Measurements from ENCODE around the gene DNAJB8. TPM values are rescaled to one million over a fixed set of nuclear protein-coding genes. Genes with fewer than 3 reads are reported as not detected.

DNAJB8 gene
- total and polyA plus RNA-seq, 2 donors, result not detected

- Histone ChIP-seq H3K9me3 (ENCODE audit: control insufficient read depth in 2 of 2, insufficient read depth in 1 of 2, low read length in 1 of 2) (peaks cover 0 to 1% of the 10 kb centered on the region in 2 donors), H3K36me3 (ENCODE audit: control insufficient read depth in 2 of 2, insufficient read depth in 2 of 2, low read length in 1 of 2) (no peaks in the 10 kb centered on the region), H3K4me1 (ENCODE audit: control insufficient read depth in 2 of 2, insufficient read depth in 2 of 2, low read length in 2 of 2) (peaks cover 3 to 7% of the 10 kb centered on the region in 2 donors), H3K27ac (ENCODE audit: low read depth in 1 of 2, low read length in 1 of 2) (no peak overlapping the region), H3K4me3 (ENCODE audit: low read length in 2 of 2) (no peak overlapping the region), H3K27me3 (ENCODE audit: control insufficient read depth in 2 of 2, insufficient read depth in 1 of 2, low read length in 1 of 2) (peaks cover 12 to 34% of the 10 kb centered on the region in 2 donors)
- no peak for DNase-seq (ENCODE audit: low read depth in 6 of 9, low spot score in 9 of 9)
- WGBS, result 97% methylated on average over 14 of the region's 14 CpGs
These were observed 42.1 kb downstream of the DNAJB8 start for GRCh38 chr3:128424508-128425069.

GRCh38 chr3:128423525-128424147, 43.1 kb downstream of the DNAJB8 start:
- no peak for DNase-seq (ENCODE audit: low read depth in 6 of 9, low spot score in 9 of 9)

GRCh38 chr3:128422762-128423524, 43.7 kb downstream of the DNAJB8 start:
- no peak for DNase-seq (ENCODE audit: low read depth in 6 of 9, low spot score in 9 of 9)
- Histone ChIP-seq H3K27ac (ENCODE audit: low read depth in 1 of 2, low read length in 1 of 2) (no peak overlapping the region), H3K4me1 (ENCODE audit: control insufficient read depth in 2 of 2, insufficient read depth in 2 of 2, low read length in 2 of 2) (peaks cover 3 to 7% of the 10 kb centered on the region in 2 donors), H3K4me3 (ENCODE audit: low read length in 2 of 2) (no peak overlapping the region), H3K9me3 (ENCODE audit: control insufficient read depth in 2 of 2, insufficient read depth in 1 of 2, low read length in 1 of 2) (peaks cover 0 to 1% of the 10 kb centered on the region in 2 donors), H3K27me3 (ENCODE audit: control insufficient read depth in 2 of 2, insufficient read depth in 1 of 2, low read length in 1 of 2) (peaks cover 12 to 24% of the 10 kb centered on the region in 2 donors), H3K36me3 (ENCODE audit: control insufficient read depth in 2 of 2, insufficient read depth in 2 of 2, low read length in 1 of 2) (no peaks in the 10 kb centered on the region)
- over 99% methylated on average over 3 of the region's 3 CpGs for WGBS

More at GRCh38 chr3:128423525-128424147, 43.1 kb downstream of the DNAJB8 start:
- Histone ChIP-seq H3K9me3 (ENCODE audit: control insufficient read depth in 2 of 2, insufficient read depth in 1 of 2, low read length in 1 of 2) (peaks cover 0 to 1% of the 10 kb centered on the region in 2 donors), H3K4me1 (ENCODE audit: control insufficient read depth in 2 of 2, insufficient read depth in 2 of 2, low read length in 2 of 2) (peaks cover 3 to 7% of the 10 kb centered on the region in 2 donors), H3K36me3 (ENCODE audit: control insufficient read depth in 2 of 2, insufficient read depth in 2 of 2, low read length in 1 of 2) (no peaks in the 10 kb centered on the region), H3K27me3 (ENCODE audit: control insufficient read depth in 2 of 2, insufficient read depth in 1 of 2, low read length in 1 of 2) (peaks cover 12 to 31% of the 10 kb centered on the region in 2 donors), H3K4me3 (ENCODE audit: low read length in 2 of 2) (no peak overlapping the region), H3K27ac (ENCODE audit: low read depth in 1 of 2, low read length in 1 of 2) (no peak overlapping the region)
- WGBS, result 96% methylated on average over 7 of the region's 7 CpGs

GRCh38 chr3:128421966-128422365, 44.7 kb downstream of the DNAJB8 start:
- Histone ChIP-seq H3K27ac (ENCODE audit: low read depth in 1 of 2, low read length in 1 of 2) (no peak overlapping the region), H3K4me3 (ENCODE audit: low read length in 2 of 2) (no peak overlapping the region), H3K4me1 (ENCODE audit: control insufficient read depth in 2 of 2, insufficient read depth in 2 of 2, low read length in 2 of 2) (peaks cover 3 to 7% of the 10 kb centered on the region in 2 donors), H3K36me3 (ENCODE audit: control insufficient read depth in 2 of 2, insufficient read depth in 2 of 2, low read length in 1 of 2) (no peaks in the 10 kb centered on the region), H3K27me3 (ENCODE audit: control insufficient read depth in 2 of 2, insufficient read depth in 1 of 2, low read length in 1 of 2) (peaks cover 5 to 14% of the 10 kb centered on the region in 2 donors), H3K9me3 (ENCODE audit: control insufficient read depth in 2 of 2, insufficient read depth in 1 of 2, low read length in 1 of 2) (peaks cover 0 to 1% of the 10 kb centered on the region in 2 donors)
- no peak for DNase-seq (ENCODE audit: low read depth in 6 of 9, low spot score in 9 of 9)
- 89% methylated on average over 7 of the region's 7 CpGs for WGBS

- DNase-seq (ENCODE audit: low read depth in 6 of 9, low spot score in 9 of 9), result no peak
- H3K27ac ChIP-seq (ENCODE audit: low read depth in 1 of 2, low read length in 1 of 2), result no peak overlapping the region
- H3K36me3 ChIP-seq (ENCODE audit: control insufficient read depth in 2 of 2, insufficient read depth in 2 of 2, low read length in 1 of 2), result no peaks in the 10 kb centered on the region
- no peak overlapping the region for H3K4me3 ChIP-seq (ENCODE audit: low read length in 2 of 2)
- H3K9me3 ChIP-seq (ENCODE audit: control insufficient read depth in 2 of 2, insufficient read depth in 1 of 2, low read length in 1 of 2), result peaks cover 0 to 1% of the 10 kb centered on the region in 2 donors
- H3K27me3 ChIP-seq (ENCODE audit: control insufficient read depth in 2 of 2, insufficient read depth in 1 of 2, low read length in 1 of 2), result peaks cover under 1 to 10% of the 10 kb centered on the region in 2 donors
- H3K4me1 ChIP-seq (ENCODE audit: control insufficient read depth in 2 of 2, insufficient read depth in 2 of 2, low read length in 2 of 2), result peaks cover 0 to 4% of the 10 kb centered on the region in 2 donors
- WGBS, result 93% methylated on average over 11 of the region's 11 CpGs
These were observed 45.3 kb downstream of the DNAJB8 start for GRCh38 chr3:128421439-128421836.

- Histone ChIP-seq H3K36me3 (ENCODE audit: control insufficient read depth in 2 of 2, insufficient read depth in 2 of 2, low read length in 1 of 2) (no peaks in the 10 kb centered on the region), H3K9me3 (ENCODE audit: control insufficient read depth in 2 of 2, insufficient read depth in 1 of 2, low read length in 1 of 2) (peaks cover 0 to 1% of the 10 kb centered on the region in 2 donors), H3K27ac (ENCODE audit: low read depth in 1 of 2, low read length in 1 of 2) (no peak overlapping the region), H3K4me1 (ENCODE audit: control insufficient read depth in 2 of 2, insufficient read depth in 2 of 2, low read length in 2 of 2) (no peaks in the 10 kb centered on the region), H3K27me3 (ENCODE audit: control insufficient read depth in 2 of 2, insufficient read depth in 1 of 2, low read length in 1 of 2) (peaks cover 0 to 6% of the 10 kb centered on the region in 2 donors), H3K4me3 (ENCODE audit: low read length in 2 of 2) (no peak overlapping the region)
- WGBS, result 94% methylated on average over 12 of the region's 12 CpGs
- no peak for DNase-seq (ENCODE audit: low read depth in 6 of 9, low spot score in 9 of 9)
These were observed 45.8 kb downstream of the DNAJB8 start for GRCh38 chr3:128420720-128421438.

GRCh38 chr3:128420289-128420688, 46.4 kb downstream of the DNAJB8 start:
- H3K27me3 ChIP-seq (ENCODE audit: control insufficient read depth in 2 of 2, insufficient read depth in 1 of 2, low read length in 1 of 2), result peaks cover 0 to 2% of the 10 kb centered on the region in 2 donors
- WGBS, result 90% methylated on average over 7 of the region's 7 CpGs
- H3K27ac ChIP-seq (ENCODE audit: low read depth in 1 of 2, low read length in 1 of 2), result no peak overlapping the region
- H3K4me3 ChIP-seq (ENCODE audit: low read length in 2 of 2), result no peak overlapping the region
- no peaks in the 10 kb centered on the region for H3K36me3 ChIP-seq (ENCODE audit: control insufficient read depth in 2 of 2, insufficient read depth in 2 of 2, low read length in 1 of 2)
- no peaks in the 10 kb centered on the region for H3K4me1 ChIP-seq (ENCODE audit: control insufficient read depth in 2 of 2, insufficient read depth in 2 of 2, low read length in 2 of 2)
- H3K9me3 ChIP-seq (ENCODE audit: control insufficient read depth in 2 of 2, insufficient read depth in 1 of 2, low read length in 1 of 2), result no peaks in the 10 kb centered on the region
- DNase-seq (ENCODE audit: low read depth in 6 of 9, low spot score in 9 of 9), result no peak

- H3K27ac ChIP-seq (ENCODE audit: low read depth in 1 of 2, low read length in 1 of 2), result no peak overlapping the region
- no peaks in the 10 kb centered on the region for H3K9me3 ChIP-seq (ENCODE audit: control insufficient read depth in 2 of 2, insufficient read depth in 1 of 2, low read length in 1 of 2)
- no peaks in the 10 kb centered on the region for H3K4me1 ChIP-seq (ENCODE audit: control insufficient read depth in 2 of 2, insufficient read depth in 2 of 2, low read length in 2 of 2)
- 97% methylated on average over 4 of the region's 4 CpGs for WGBS
- no peak for DNase-seq (ENCODE audit: low read depth in 6 of 9, low spot score in 9 of 9)
- no peak overlapping the region for H3K4me3 ChIP-seq (ENCODE audit: low read length in 2 of 2)
- H3K27me3 ChIP-seq (ENCODE audit: control insufficient read depth in 2 of 2, insufficient read depth in 1 of 2, low read length in 1 of 2), result no peaks in the 10 kb centered on the region
- no peaks in the 10 kb centered on the region for H3K36me3 ChIP-seq (ENCODE audit: control insufficient read depth in 2 of 2, insufficient read depth in 2 of 2, low read length in 1 of 2)
These were observed 47.4 kb downstream of the DNAJB8 start for GRCh38 chr3:128419311-128419710.
